Suppressor macrophage treated with lipopolysaccharide for 1 hour (primary cell): ENCODE results near the gene ZDHHC14.

Experiments
- DNase-seq, 3 donors: peaks; one replicate each; pipeline ENCODE4 v3.0.0-alpha.2; 2020 to 2022

The ZDHHC14 gene

DNA sequence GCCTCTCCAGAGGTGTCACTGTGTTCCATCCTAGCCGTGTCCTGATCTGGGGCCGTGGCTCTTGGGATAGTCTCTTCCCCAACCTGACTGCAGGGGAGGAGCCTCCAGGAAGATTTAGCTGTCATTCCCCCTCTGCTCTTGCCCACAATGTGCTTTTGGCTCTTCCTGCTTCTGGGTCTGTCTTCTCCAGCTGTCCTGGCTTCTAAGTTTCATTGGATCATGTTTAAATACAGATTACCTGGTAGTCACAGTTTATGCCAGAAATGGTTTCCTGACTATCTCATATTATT lies 139.1 kb downstream of the ZDHHC14 start:
- DNase-seq = no peak

GRCh38 chr6:157520596-157521361 lies 139.8 kb downstream of the ZDHHC14 start:
- peak in 2 of 3 donors; percentile 23 to 39 for DNase-seq

DNA sequence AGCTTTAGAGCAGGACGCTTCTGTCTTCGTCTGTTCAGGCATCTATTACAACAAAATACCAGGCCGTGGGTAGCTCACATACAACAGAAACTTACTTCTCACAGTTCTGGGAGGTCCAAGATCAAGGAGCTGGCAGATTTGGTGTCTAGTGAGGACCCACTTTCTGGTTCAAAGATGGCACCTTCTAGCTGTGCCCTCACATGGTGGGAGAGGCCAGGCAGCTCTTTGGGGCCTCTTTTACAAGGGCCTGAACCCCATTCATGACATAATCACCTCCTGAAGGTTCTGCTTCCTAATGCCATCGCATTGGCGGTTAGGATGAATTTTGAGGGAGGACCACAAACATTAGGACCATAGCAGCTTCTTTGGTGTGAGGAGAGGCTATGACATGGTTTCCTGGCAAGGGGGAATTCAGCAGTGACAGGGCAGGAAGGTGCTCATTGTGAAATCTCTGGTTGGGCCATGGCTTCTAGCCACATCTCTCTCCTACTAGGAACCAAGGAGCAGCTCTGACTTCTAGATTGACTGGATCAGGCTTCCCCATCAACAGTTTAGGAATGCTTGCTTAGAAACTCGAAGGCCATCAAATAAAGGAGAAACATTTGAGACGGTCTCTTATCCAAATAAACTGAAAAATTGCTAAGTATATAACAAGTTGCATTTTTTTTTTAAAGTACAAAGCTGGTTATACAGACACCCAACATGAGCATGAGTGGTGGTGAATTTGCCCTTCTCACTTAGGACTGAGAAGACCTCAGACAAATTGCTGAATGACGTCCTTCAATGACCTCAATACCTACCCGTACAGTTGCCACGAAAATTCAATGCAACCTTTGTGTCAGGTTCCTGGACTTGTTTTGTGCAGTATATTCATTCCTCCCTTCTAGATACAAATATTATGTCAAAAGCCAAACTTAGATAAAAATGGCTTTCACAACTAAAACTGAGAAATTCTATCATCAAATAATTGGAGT lies 140.7 kb downstream of the ZDHHC14 start:
- DNase-seq = peak; percentile 49 to 66 (median 58)

DNA sequence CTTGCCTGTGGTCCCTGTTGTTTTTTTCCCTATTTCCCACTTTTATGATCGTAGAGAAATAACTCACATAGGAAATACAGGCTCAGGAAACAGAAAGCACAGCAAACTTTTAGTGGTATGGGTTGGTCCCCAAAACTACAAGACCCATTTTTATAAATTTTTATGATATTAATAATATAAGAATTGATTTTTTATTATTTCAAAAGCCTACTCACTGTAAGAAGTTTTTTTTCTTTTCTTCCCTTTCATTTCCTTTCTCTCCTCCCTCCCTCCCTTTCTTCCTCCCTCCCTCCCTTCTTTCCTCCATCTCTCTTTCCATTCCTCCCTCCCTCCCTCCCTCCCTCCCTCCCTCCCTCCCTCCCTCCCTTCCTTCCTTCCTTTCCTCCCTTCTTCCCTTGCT lies 141.5 kb downstream of the ZDHHC14 start:
- no peak for DNase-seq

DNA sequence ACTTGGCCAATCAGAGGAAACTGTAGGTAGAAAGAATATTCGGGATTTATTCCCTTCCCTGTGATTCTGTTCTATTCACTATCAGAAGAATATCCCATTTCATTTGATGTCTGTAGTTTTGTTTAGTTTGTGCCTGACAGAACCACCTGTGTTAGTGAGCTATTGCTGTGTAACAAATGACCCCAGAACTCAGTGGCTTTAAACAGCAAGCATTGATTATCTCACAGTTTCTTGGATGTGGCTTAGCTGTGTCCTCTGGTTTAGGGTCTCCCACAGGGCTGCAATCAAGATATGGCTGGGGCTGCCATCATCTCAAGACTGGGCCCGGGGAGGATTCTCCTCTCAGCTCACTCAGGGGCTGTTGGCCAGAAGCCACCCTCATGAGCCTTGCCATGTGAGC lies 143.7 kb downstream of the ZDHHC14 start:
- DNase-seq = no peak

GRCh38 chr6:157525292-157525889 lies 144.4 kb downstream of the ZDHHC14 start:
- no peak for DNase-seq

GRCh38 chr6:157525918-157526425 lies 145.0 kb downstream of the ZDHHC14 start:
- peak in 1 of 3 donors; percentile 7 for DNase-seq

DNA sequence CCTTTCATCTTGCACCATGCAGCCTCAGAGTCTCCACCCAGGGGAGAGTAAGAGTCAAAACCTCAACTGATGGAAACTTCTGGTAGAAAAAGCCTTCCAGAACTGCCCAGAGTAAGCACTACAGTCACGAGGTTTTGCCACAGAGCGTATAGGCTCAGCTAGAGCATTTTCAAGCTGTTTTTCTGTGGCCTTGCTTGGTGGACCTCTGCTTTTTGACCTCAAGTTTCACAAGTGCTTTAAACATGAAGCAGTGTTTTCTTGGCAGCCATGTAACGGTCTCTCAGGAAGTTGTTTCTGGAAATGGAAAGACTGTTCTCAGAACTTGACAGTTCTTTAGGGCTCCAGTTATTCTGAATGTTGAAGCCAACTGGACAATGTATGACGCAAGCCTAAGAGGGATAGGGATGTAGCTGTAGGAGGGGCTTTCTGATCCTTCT lies 146.5 kb downstream of the ZDHHC14 start:
- peak in 1 of 3 donors; percentile 20 for DNase-seq

DNA sequence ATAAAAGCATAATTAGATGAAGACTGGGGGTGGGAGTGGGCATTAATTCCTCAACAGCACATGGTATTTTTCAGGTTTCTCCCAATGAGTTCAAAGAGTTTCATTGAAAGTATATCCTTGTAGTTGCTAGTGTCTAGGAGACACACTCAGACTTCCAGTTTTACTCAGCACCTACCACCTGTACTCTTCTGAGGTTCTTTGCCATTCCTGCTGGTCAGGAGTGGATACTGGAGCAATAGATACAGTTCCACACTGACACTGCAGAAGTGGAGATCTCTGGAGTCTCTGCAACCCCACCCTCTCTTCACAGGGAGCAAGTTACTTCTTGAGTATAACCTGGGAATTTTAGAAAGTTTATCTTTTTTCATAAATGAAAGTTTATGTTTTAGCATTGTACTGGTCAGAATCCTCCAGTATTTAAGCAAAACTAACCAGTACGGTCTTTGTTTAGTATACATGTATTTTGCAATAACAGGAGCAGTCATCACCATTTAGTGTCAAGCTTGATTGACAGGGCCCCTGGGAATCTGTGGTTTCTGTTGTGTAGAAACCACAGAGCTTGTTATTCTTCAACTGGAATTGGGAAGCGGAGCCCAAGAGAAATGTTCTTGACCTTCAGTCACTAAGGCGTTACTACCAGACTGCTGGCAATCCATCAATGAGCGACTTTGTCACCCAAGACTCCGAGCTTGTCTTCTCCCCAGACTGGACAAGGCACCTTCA lies 148.1 kb downstream of the ZDHHC14 start:
- peak; percentile 69 to 80 (median 76) for DNase-seq

DNA sequence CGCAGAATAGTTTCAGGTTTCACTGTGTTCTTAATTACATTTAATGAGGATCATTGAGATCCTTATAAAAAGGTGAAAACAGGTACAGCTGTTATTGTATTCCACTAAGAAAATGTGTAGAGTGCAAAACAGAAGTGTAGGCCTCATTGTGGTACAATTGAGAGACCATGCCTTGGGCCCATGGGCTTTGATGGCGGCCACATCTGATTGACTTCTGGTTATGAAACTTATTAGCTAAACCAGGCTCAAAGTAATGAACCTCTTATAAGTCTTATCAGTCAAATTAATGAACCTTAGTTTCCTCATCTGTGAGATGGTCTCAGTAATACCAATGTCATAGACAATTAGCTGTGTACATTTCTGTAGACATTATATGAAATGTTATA lies 148.7 kb downstream of the ZDHHC14 start:
- no peak for DNase-seq

- DNase-seq = no peak
These were observed 149.1 kb downstream of the ZDHHC14 start for GRCh38 chr6:157530126-157530525.

- no peak for DNase-seq
These were observed 149.8 kb downstream of the ZDHHC14 start for GRCh38 chr6:157530724-157531168.

GRCh38 chr6:157531169-157531985 lies 150.4 kb downstream of the ZDHHC14 start:
- no peak for DNase-seq

- no peak for DNase-seq
These were observed 151.0 kb downstream of the ZDHHC14 start for GRCh38 chr6:157531986-157532365.

DNA sequence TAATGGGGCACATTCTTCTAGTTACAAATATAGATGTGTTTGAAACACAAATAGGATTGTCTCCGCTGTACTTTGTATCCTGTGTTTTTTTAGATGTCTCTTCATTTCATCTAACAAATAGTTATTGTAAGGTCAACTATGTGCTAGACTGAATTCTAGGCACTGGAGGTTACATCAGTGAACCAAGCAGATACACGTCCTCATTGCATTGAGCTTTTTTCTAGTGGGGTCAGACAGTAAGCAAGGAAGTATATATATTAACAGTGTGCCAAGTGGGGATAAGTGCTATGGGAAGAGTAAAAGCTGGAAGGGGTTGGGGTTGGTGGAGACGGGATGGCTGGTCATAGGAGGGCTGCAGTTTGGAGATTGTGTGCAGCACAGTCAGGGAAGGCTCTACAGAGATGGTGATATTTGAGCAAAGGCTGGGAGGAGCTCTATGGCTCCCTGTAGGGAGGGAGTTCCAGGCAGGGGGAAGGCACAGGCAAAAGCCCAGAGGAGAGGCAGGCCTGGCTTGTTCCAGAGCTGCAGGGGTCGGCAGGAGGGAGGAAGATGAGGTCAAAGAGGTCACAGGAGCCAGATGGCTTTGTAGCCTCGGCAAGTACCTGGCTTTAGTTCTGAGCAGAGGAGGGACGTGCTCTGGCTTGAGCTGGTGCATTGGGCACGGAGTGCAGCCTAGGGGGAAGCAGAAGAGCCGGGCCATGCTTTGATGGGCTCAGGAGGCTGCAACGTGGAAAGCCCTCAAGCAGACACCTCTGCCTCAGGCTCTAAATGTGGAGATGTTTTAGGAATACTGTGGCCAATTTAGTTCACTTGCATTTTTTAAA lies 152.3 kb downstream of the ZDHHC14 start:
- no peak for DNase-seq

DNA sequence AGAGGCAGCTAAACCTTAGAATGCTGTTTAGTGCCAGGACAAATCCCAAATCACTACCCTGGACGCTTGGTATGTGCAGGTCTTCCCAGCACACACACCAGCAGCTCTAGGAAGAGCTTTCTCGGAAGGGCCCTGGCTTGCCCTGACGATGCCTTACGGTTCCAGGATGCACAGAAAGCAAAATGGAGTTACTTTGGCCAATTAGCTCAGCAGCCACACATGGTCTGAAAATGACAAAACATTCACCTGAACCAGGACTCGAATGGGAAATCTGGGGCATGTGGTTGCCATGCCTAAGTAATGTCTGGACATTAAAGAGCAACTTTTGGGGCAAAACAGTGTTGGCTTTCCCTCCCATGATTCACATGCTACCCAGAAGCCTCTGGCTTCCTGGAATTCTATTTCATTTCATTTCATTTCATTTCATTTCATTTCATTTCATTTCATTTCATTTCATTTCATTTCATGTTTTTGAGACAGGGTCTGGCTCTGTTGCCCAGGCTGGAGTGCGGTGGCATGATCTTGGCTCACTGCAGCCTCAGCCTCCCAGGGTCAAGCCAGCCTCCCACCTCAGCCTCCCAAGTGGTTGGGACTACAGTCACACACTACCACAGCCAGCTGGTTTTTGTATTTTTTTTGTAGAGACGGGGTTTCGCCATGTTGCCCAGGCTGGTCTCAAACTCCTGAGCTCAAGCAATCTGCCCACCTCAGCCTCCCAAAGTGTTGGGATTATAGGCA lies 153.3 kb downstream of the ZDHHC14 start:
- DNase-seq = no peak

- DNase-seq = no peak
These were observed 154.0 kb downstream of the ZDHHC14 start for GRCh38 chr6:157534977-157535339.

GRCh38 chr6:157535340-157536222 lies 154.6 kb downstream of the ZDHHC14 start:
- DNase-seq = peak; percentile 57 to 81 (median 70)

DNA sequence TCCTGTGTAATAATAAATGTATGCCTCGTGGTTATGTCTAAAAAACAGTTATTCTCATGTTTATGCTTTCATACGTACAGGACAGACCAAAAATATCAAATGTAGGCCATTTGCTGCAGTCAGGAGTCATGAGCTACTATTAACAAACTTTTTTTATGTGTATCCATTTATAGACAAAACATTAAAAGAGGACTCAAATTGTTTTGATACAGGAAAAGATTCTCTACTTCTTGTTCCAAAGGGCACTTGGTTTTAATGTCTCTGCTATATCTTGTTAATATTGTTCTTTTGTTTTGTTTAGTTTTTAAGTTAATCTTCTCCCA lies 155.2 kb downstream of the ZDHHC14 start:
- no peak for DNase-seq
